ENCODE measurements around the gene GCK. TPM values are rescaled to one million over a fixed set of nuclear protein-coding genes. Genes with fewer than 3 reads are reported as not detected.

The GCK gene
- total and polyA plus RNA-seq, 2 donors: 1.4 to 2.1 TPM

- Histone ChIP-seq H3K36me3 (ENCODE audit: insufficient read depth) (no peaks in the 10 kb centered on the region), H3K4me3 (ENCODE audit: low read depth, low read length) (no peak overlapping the region), H3K27ac (ENCODE audit: low read depth) (no peak overlapping the region), H3K4me1 (ENCODE audit: insufficient read depth) (no peaks in the 10 kb centered on the region)
- 75% methylated on average over 14 of the region's 14 CpGs for WGBS
- no peak for DNase-seq (ENCODE audit: extremely low spot score)
These were observed 38.7 kb upstream of the GCK start for GRCh38 chr7:44227911-44228310.

- H3K27ac ChIP-seq (ENCODE audit: low read depth): no peak overlapping the region
- DNase-seq (ENCODE audit: extremely low spot score): no peak
- no peaks in the 10 kb centered on the region for H3K4me1 ChIP-seq (ENCODE audit: insufficient read depth)
- H3K36me3 ChIP-seq (ENCODE audit: insufficient read depth): no peaks in the 10 kb centered on the region
- 32% methylated on average over 17 of the region's 17 CpGs for WGBS
- H3K4me3 ChIP-seq (ENCODE audit: low read depth, low read length): no peak overlapping the region
These were observed 37.1 kb upstream of the GCK start for GRCh38 chr7:44226396-44226753.

- 58% methylated on average over 26 of the region's 26 CpGs for WGBS
- H3K4me3 ChIP-seq (ENCODE audit: low read depth, low read length): no peak overlapping the region
- H3K27ac ChIP-seq (ENCODE audit: low read depth): no peak overlapping the region
- no peaks in the 10 kb centered on the region for H3K36me3 ChIP-seq (ENCODE audit: insufficient read depth)
- no peaks in the 10 kb centered on the region for H3K4me1 ChIP-seq (ENCODE audit: insufficient read depth)
- no peak for DNase-seq (ENCODE audit: extremely low spot score)
These were observed 36.5 kb upstream of the GCK start for GRCh38 chr7:44225566-44226395.

GRCh38 chr7:44224974-44225565 is 35.8 kb upstream of the GCK start:
- 70% methylated on average over 10 of the region's 10 CpGs for WGBS
- Histone ChIP-seq H3K4me1 (ENCODE audit: insufficient read depth) (no peaks in the 10 kb centered on the region), H3K4me3 (ENCODE audit: low read depth, low read length) (no peak overlapping the region), H3K27ac (ENCODE audit: low read depth) (no peak overlapping the region), H3K36me3 (ENCODE audit: insufficient read depth) (no peaks in the 10 kb centered on the region)
- DNase-seq (ENCODE audit: extremely low spot score): no peak

- Histone ChIP-seq H3K36me3 (ENCODE audit: insufficient read depth) (no peaks in the 10 kb centered on the region), H3K27ac (ENCODE audit: low read depth) (no peak overlapping the region), H3K4me1 (ENCODE audit: insufficient read depth) (no peaks in the 10 kb centered on the region), H3K4me3 (ENCODE audit: low read depth, low read length) (no peak overlapping the region)
- no peak for DNase-seq (ENCODE audit: extremely low spot score)
- 60% methylated on average over 18 of the region's 18 CpGs for WGBS
These were observed 35.1 kb upstream of the GCK start for GRCh38 chr7:44224080-44224973.

GRCh38 chr7:44223362-44224079 is 34.3 kb upstream of the GCK start:
- no peak overlapping the region for H3K27ac ChIP-seq (ENCODE audit: low read depth)
- 62% methylated on average over 5 of the region's 5 CpGs for WGBS
- H3K4me3 ChIP-seq (ENCODE audit: low read depth, low read length): no peak overlapping the region
- no peaks in the 10 kb centered on the region for H3K36me3 ChIP-seq (ENCODE audit: insufficient read depth)
- DNase-seq (ENCODE audit: extremely low spot score): no peak
- H3K4me1 ChIP-seq (ENCODE audit: insufficient read depth): no peaks in the 10 kb centered on the region

GRCh38 chr7:44222776-44223261 is 33.6 kb upstream of the GCK start:
- no peaks in the 10 kb centered on the region for H3K4me1 ChIP-seq (ENCODE audit: insufficient read depth)
- no peak overlapping the region for H3K27ac ChIP-seq (ENCODE audit: low read depth)
- 90% methylated on average over 11 of the region's 11 CpGs for WGBS
- no peaks in the 10 kb centered on the region for H3K36me3 ChIP-seq (ENCODE audit: insufficient read depth)
- no peak for DNase-seq (ENCODE audit: extremely low spot score)
- no peak overlapping the region for H3K4me3 ChIP-seq (ENCODE audit: low read depth, low read length)

GRCh38 chr7:44222074-44222473 is 32.8 kb upstream of the GCK start:
- no peaks in the 10 kb centered on the region for H3K4me1 ChIP-seq (ENCODE audit: insufficient read depth)
- H3K27ac ChIP-seq (ENCODE audit: low read depth): no peak overlapping the region
- no peaks in the 10 kb centered on the region for H3K36me3 ChIP-seq (ENCODE audit: insufficient read depth)
- 78% methylated on average over 11 of the region's 11 CpGs for WGBS
- H3K4me3 ChIP-seq (ENCODE audit: low read depth, low read length): no peak overlapping the region
- no peak for DNase-seq (ENCODE audit: extremely low spot score)

- no peak overlapping the region for H3K4me3 ChIP-seq (ENCODE audit: low read depth, low read length)
- H3K4me1 ChIP-seq (ENCODE audit: insufficient read depth): no peaks in the 10 kb centered on the region
- WGBS: 47% methylated on average over 30 of the region's 30 CpGs
- no peak for DNase-seq (ENCODE audit: extremely low spot score)
- no peaks in the 10 kb centered on the region for H3K36me3 ChIP-seq (ENCODE audit: insufficient read depth)
- H3K27ac ChIP-seq (ENCODE audit: low read depth): no peak overlapping the region
These were observed 32.1 kb upstream of the GCK start for GRCh38 chr7:44221231-44221791.

- Histone ChIP-seq H3K36me3 (ENCODE audit: insufficient read depth) (no peaks in the 10 kb centered on the region), H3K4me3 (ENCODE audit: low read depth, low read length) (no peak overlapping the region), H3K4me1 (ENCODE audit: insufficient read depth) (no peaks in the 10 kb centered on the region), H3K27ac (ENCODE audit: low read depth) (no peak overlapping the region)
- WGBS: 91% methylated on average over 24 of the region's 24 CpGs
- DNase-seq (ENCODE audit: extremely low spot score): no peak
These were observed 31.3 kb upstream of the GCK start for GRCh38 chr7:44220358-44221112.

- Histone ChIP-seq H3K36me3 (ENCODE audit: insufficient read depth) (no peaks in the 10 kb centered on the region), H3K4me1 (ENCODE audit: insufficient read depth) (no peaks in the 10 kb centered on the region), H3K4me3 (ENCODE audit: low read depth, low read length) (no peak overlapping the region), H3K27ac (ENCODE audit: low read depth) (no peak overlapping the region)
- DNase-seq (ENCODE audit: extremely low spot score): no peak
- WGBS: 90% methylated on average over 26 of the region's 26 CpGs
These were observed 30.8 kb upstream of the GCK start for GRCh38 chr7:44220046-44220357.

GRCh38 chr7:44219371-44220045 is 30.3 kb upstream of the GCK start:
- 94% methylated on average over 18 of the region's 18 CpGs for WGBS
- no peaks in the 10 kb centered on the region for H3K4me1 ChIP-seq (ENCODE audit: insufficient read depth)
- no peak overlapping the region for H3K27ac ChIP-seq (ENCODE audit: low read depth)
- no peak overlapping the region for H3K4me3 ChIP-seq (ENCODE audit: low read depth, low read length)
- DNase-seq (ENCODE audit: extremely low spot score): no peak
- H3K36me3 ChIP-seq (ENCODE audit: insufficient read depth): no peaks in the 10 kb centered on the region

Measured in urinary bladder (tissue), 4 donors.